ENCODE measurements around the gene SLC37A1.
"Not testable (repeated sequence)": the region's sequence is repeated elsewhere in the genome, so short reads cannot be mapped to it uniquely, and the experiment has no call there.

The SLC37A1 gene

GRCh38 chr21:42599486-42599885, 85.8 kb downstream of the SLC37A1 start:
- no peak for DNase-seq

DNA sequence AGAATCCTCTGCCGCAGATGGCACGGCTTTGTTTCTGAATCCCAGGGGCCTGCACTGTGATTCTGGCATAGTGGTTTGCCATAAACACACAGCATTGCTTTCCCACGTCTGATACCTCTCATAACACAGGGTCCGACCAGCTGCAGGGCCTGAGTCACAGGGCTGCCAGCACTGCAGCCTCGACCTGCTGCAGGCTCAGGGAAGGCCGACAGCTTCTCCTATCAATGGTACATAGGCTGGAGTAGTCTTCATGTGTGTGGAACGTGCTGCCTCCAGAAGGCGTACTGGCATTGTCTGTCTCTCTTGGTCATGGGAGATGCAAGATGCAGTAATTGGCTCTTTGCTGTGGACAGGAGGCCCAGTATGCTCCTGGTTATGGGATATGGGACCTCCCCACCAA, 86.3 kb downstream of the SLC37A1 start:
- DNase-seq: no peak

DNA sequence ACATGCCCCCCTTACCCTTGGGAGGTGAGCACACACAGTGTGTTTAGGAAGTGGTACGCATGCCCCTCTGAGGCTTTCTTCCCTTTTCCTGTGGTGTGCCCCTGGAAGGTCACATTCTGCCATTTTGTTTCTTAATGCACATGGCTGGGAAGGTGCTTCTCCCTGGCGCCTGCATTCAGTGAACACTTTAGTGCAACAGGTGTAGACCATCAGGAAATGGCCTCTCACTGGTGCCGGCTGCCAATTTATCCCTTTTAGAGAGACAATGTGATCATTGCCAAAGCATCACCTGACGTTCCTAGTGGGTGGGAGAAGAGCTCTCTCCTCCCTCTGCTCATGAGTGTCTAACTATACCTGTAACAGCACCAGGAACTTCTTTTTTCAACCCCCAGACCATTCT, 88.0 kb downstream of the SLC37A1 start:
- no peak for DNase-seq

DNA sequence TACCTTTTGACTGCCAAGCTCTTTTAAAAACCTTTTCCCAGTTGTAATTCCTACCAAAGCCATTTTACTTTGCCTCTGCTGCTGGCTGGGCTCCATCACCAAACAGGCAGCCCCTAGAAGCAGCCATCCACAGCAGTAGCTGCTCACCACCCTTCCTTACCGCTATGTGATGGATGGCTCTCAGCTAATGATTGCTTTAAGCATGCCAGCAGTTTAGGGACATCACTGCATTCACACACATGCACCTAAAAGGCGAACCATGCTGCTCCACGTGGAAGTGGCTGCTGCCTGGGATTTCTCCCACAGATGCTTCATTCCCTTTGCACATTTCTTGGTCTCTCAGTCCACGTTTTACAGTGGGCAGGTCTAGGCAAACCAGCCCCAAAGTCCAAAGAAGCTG, 93.5 kb downstream of the SLC37A1 start:
- no peak for DNase-seq

- no peak for DNase-seq
Observed at GRCh38 chr21:42607525-42608102, 94.0 kb downstream of the SLC37A1 start.

GRCh38 chr21:42608446-42608845, 94.8 kb downstream of the SLC37A1 start:
- DNase-seq: no peak

DNA sequence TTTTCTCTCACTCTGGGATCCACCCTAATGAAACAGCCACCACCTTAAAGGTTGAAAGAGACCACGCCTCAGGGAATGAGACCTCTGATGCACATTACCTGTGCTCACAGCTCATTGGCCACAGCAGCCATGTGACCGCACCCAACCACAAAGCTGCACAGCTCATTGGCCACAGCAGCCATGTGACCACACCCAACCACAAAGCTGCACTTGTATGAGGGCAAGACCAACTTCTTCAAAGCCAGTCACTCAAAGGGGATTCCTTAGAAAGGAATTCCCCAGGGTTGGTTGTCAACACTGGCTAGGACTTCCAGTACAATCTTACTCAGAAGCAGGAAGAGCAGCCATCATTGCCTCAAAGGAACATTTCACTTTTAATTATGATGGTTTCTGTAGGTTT, 96.2 kb downstream of the SLC37A1 start:
- DNase-seq: no peak

- no peak for DNase-seq
Observed at GRCh38 chr21:42611852-42612251, 98.2 kb downstream of the SLC37A1 start.

GRCh38 chr21:42612390-42612789, 98.7 kb downstream of the SLC37A1 start:
- DNase-seq: no peak

- DNase-seq: no peak
Observed at GRCh38 chr21:42613756-42614155, 100.1 kb downstream of the SLC37A1 start.

DNA sequence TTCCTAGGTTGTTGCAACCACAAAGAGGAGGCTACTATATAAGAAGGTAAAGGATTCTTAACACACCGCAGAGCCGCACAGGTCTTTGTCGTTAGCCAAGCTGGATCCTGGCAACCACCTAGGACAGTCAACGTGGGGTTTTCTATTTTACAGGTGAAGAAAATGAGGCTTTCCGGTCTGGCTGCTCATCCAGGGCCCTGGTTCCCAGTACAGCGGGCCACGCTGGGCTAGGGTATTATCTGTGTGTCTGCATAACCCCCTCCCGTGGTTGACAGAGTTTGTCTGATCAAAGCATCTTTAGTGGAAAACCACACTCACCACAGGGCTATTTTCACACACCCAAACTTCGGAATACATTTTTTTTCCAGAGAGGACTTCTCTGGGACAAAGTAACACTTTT, 100.7 kb downstream of the SLC37A1 start:
- DNase-seq: no peak

DNA sequence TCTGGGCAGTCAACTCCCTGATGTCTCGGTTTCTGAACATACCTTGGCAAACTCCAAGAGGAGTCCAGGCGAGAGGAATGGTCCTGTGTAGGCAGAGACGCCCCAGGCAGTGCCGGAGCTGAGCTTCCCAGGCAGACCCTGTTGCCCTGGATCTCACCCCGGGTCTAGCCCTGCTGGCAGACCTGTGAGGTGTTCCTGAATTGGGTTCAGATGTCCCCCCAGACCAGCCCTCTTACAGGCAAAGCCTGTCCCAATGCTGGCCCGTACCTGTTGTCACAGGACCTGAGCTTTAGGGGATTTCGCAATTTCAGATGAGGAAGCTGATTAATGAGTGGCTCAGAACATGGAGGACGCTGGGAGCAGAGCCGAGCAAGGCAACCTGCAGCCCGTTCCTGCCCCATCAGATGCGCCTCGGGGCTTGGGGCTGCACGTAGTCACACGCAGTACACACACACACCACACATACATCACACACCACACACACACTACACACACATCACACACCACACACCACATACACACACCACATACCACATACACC, 101.2 kb downstream of the SLC37A1 start:
- no peak for DNase-seq

- DNase-seq: not testable (repeated sequence)
Observed at GRCh38 chr21:42615377-42615776, 101.7 kb downstream of the SLC37A1 start.

DNA sequence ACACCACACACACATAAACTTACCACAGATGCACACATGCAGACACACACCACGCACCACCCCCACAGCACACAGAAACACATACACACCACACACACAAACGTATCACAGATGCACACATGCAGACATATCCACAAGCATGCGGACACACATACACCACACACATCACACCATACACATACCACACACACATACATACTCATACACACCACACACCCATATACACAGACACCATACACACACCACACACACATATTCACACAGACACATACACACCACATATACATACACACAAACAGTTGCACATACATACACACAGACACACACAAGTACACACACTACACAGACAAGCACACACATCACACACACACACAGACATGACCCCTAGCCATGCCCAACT, 102.3 kb downstream of the SLC37A1 start:
- no peak for DNase-seq

- no peak for DNase-seq
Observed at GRCh38 chr21:42616446-42616845, 102.8 kb downstream of the SLC37A1 start.

GRCh38 chr21:42616941-42617340, 103.3 kb downstream of the SLC37A1 start:
- no peak for DNase-seq

- no peak for DNase-seq
Observed at GRCh38 chr21:42617486-42617885, 103.8 kb downstream of the SLC37A1 start.

DNA sequence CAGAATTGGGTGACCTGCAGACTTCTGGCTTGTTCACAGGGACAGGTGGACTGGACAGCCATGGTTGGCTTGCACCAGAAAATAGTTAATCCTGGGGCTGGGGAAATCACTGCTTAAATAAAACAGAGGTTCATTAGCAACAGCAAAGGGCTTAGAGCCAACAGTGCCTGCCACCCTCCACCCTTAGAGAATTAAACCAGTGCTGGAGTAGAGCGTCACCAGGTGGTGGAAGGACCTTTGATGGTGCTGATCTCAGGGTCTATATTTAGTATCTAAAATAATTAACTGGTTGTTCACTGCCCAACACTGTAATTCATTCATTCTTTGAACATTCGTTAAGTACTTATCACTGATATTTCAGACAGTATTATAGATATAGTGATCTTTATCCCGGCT, 105.1 kb downstream of the SLC37A1 start:
- DNase-seq: no peak

DNA sequence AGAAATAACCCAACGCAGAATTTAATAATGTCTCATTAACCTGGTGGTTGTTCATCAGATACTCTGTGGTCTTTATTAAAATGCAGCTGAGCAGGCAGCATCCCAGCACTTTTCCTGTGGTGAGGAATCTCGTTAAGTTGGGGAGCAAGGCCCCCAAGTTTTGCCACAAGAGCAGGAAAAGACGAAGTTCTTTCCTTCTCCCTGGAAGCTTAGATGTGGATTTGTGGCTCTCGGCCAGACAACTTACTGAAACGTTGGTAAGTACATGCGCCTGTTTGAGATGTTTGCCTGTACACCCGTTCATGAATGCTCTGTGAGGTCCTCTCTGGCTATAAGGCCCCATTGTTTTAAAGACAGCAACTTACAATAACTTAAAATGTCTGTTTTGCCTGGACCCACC, 105.5 kb downstream of the SLC37A1 start:
- no peak for DNase-seq

GRCh38 chr21:42619841-42620240, 106.2 kb downstream of the SLC37A1 start:
- DNase-seq: no peak

DNA sequence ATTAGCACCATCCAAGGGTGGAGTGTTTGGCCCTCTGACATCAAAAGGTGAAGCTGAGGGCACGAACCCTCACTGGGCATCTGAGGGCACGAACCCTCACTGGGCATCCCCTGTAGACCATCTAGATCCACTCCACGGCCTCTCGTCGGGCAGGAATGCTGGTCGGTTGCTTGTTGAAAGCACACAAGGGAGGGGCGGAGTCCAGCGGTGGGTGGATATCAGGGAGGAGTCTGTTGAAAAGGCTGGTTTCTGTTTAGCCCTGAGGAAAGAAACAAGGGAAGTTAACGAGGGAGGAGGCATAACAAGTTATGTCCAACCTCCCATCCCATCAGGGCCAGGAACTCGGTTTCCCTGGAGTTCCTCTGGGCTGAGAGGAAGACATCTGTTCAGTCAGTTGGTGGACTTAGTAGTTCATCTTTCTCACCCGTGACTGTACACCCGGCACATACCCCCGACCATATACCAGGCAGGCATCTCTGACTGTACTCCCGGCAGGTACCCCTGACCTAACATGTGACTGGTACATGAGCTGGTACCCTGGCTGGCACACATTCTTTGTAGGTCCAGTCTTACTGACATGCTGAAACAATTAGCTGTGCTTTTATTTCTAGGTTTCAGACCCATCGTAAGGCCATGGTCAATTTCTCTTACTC, 107.6 kb downstream of the SLC37A1 start:
- DNase-seq: no peak

DNA sequence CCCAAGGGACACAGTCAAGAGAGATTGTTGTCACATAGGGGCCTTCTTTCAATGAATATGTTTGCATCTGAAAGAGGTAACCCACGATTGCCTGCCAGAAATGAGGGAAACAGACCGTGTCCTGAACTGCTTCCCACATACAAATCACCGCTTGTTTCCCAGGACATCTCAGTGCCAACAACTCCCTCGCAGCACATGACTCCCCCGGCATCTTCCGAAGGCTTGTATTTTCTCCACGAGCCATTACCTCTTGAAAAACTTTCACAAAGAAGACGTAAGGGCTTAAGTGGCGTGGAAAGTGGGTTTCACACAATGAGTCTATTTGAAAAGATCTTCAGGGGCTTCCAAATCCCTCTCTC, 108.1 kb downstream of the SLC37A1 start:
- peak; percentile 7 for DNase-seq

GRCh38 chr21:42622284-42622683, 108.6 kb downstream of the SLC37A1 start:
- DNase-seq: no peak

DNA sequence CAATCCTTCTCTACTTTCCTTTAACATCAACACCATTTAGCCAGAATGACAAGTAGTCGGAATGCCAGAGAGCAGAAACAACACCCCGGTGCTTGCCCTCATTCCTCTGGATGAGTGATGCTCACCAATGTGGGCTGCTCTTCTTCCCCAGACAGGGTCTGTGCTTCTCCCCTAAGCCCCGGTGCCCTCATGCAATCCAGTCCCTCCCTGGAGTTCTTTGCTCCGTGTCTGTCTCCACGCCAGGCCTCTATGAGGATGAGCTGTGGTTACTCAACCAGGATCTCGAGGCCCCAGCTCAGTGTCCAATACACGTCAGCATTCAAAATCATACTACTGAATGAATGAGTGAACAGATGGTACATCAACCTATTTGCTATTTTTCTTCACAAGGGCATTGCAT, 110.0 kb downstream of the SLC37A1 start:
- DNase-seq: no peak

Measured in midbrain (tissue), 1 donor.